ENCODE data around the gene GAPDH.

GRCh38 chr12:6534945-6535696, 804 bp downstream of the GAPDH start:
- TF ChIP-seq ZNF350 (tag by site-specific recombination; IDR thresholded peaks at IDR 0.05): no peak
- TF ChIP-seq YY1 (tag by site-specific recombination; IDR thresholded peaks at IDR 0.05): peak; percentile 75; the same call in 1 of the 2 replicates
- TF ChIP-seq CTCF (tag by site-specific recombination; IDR thresholded peaks at IDR 0.05): peak; percentile 41
- TF ChIP-seq ZNF701 (tag by site-specific recombination; IDR thresholded peaks at IDR 0.05): no peak
